ENCODE measurements around the gene C20orf173. TPM values are rescaled to one million over a fixed set of nuclear protein-coding genes. Genes with fewer than 3 reads are reported as not detected.

Gene C20orf173
- total and polyA plus RNA-seq, 2 of the 13 experiments (the other 11 are each of a cell fraction or from before 2014, with no cell fraction given): not detected

DNA sequence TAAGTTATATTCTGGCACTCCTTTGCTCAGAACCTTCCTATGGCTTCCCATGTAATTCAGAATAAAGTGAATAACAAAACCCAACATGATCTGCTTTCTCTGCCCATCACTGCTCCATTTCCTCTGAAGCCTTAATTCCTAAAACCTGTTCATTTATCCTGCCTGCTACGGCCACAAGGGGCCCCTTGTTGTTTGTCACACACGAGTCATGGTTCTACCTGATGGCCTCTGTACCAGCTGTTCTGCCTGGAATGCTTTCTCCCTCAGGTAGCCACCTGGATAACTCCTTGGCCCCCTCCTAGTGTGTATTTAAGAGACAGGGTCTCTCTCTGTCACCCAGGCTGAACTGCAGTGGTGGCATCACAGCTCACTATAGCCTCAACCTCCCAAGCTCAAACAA lies 39.2 kb upstream of the C20orf173 start (continued):
- no peak for TF ChIP-seq SOX6 (IDR thresholded peaks at IDR 0.05)
- 0 out of 2 replicates have a peak, but pooled peaks have one; percentile 22 for TF ChIP-seq SOX6 (CRISPR knock-in tag; IDR thresholded peaks at IDR 0.05)
- TF ChIP-seq, protein P1, sequence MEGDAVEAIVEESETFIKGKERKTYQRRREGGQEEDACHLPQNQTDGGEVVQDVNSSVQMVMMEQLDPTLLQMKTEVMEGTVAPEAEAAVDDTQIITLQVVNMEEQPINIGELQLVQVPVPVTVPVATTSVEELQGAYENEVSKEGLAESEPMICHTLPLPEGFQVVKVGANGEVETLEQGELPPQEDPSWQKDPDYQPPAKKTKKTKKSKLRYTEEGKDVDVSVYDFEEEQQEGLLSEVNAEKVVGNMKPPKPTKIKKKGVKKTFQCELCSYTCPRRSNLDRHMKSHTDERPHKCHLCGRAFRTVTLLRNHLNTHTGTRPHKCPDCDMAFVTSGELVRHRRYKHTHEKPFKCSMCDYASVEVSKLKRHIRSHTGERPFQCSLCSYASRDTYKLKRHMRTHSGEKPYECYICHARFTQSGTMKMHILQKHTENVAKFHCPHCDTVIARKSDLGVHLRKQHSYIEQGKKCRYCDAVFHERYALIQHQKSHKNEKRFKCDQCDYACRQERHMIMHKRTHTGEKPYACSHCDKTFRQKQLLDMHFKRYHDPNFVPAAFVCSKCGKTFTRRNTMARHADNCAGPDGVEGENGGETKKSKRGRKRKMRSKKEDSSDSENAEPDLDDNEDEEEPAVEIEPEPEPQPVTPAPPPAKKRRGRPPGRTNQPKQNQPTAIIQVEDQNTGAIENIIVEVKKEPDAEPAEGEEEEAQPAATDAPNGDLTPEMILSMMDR (CRISPR knock-in tag; IDR thresholded peaks at IDR 0.05): peak; percentile 82
- peak; percentile 80 for TF ChIP-seq XRCC5 (optimal IDR thresholded peaks at IDR 0.05; ENCODE audit: low read length)
- TF ChIP-seq FOSL2 (CRISPR knock-in tag; IDR thresholded peaks at IDR 0.05): peak; percentile 20; the same call in 1 of the 2 replicates
- TF ChIP-seq ZEB1 (IDR thresholded peaks at IDR 0.05; ENCODE audit: insufficient replicate concordance, low read depth): peak; percentile 93
- TF ChIP-seq, protein P2, sequence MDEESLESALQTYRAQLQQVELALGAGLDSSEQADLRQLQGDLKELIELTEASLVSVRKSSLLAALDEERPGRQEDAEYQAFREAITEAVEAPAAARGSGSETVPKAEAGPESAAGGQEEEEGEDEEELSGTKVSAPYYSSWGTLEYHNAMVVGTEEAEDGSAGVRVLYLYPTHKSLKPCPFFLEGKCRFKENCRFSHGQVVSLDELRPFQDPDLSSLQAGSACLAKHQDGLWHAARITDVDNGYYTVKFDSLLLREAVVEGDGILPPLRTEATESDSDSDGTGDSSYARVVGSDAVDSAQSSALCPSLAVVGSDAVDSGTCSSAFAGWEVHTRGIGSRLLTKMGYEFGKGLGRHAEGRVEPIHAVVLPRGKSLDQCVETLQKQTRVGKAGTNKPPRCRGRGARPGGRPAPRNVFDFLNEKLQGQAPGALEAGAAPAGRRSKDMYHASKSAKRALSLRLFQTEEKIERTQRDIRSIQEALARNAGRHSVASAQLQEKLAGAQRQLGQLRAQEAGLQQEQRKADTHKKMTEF (CRISPR knock-in tag; IDR thresholded peaks at IDR 0.05): 0 out of 2 replicates have a peak, but pooled peaks have one; percentile 17
- 0 out of 2 replicates have a peak, but pooled peaks have one; percentile 34 for TF ChIP-seq ZNF317 (CRISPR knock-in tag; IDR thresholded peaks at IDR 0.05)
- TF ChIP-seq KMT2B (CRISPR knock-in tag; IDR thresholded peaks at IDR 0.05): no peak
- TF ChIP-seq, protein P3, sequence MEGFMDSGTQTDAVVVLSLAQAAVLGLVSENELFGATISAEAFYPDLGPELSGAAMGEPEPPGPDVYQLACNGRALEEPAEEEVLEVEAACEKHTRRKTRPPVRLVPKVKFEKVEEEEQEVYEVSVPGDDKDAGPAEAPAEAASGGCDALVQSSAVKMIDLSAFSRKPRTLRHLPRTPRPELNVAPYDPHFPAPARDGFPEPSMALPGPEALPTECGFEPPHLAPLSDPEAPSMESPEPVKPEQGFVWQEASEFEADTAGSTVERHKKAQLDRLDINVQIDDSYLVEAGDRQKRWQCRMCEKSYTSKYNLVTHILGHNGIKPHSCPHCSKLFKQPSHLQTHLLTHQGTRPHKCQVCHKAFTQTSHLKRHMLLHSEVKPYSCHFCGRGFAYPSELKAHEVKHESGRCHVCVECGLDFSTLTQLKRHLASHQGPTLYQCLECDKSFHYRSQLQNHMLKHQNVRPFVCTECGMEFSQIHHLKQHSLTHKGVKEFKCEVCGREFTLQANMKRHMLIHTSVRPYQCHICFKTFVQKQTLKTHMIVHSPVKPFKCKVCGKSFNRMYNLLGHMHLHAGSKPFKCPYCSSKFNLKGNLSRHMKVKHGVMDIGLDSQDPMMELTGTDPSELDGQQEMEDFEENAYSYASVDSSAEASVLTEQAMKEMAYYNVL (CRISPR knock-in tag; IDR thresholded peaks at IDR 0.05; ENCODE audit: borderline replicate concordance): peak; percentile 34; the same call in 1 of the 2 replicates
- peak; percentile 83 for TF ChIP-seq STAG1 (CRISPR knock-in tag; IDR thresholded peaks at IDR 0.05)
- TF ChIP-seq ZBTB7B (CRISPR knock-in tag; IDR thresholded peaks at IDR 0.05): 0 out of 2 replicates have a peak, but pooled peaks have one; percentile 15
- TF ChIP-seq ZBTB21 (CRISPR knock-in tag; IDR thresholded peaks at IDR 0.05): 0 out of 2 replicates have a peak, but pooled peaks have one; percentile 48
- TF ChIP-seq ELF3 (CRISPR knock-in tag; IDR thresholded peaks at IDR 0.05): peak; percentile 49; the same call in 1 of the 2 replicates
- peak; percentile 32; the same call in 1 of the 2 replicates for TF ChIP-seq SAP130 (CRISPR knock-in tag; IDR thresholded peaks at IDR 0.05; ENCODE audit: low read depth)
